Measurements from ENCODE around the gene PCIF1. TPM values are rescaled to one million over a fixed set of nuclear protein-coding genes. Genes with fewer than 3 reads are reported as not detected.

The PCIF1 gene
- total and polyA plus RNA-seq, 9 of the 15 experiments (the other 6 are each of a cell fraction or from before 2014, with no cell fraction given), result 5.8 to 29.4 (median 11.3) TPM

DNA sequence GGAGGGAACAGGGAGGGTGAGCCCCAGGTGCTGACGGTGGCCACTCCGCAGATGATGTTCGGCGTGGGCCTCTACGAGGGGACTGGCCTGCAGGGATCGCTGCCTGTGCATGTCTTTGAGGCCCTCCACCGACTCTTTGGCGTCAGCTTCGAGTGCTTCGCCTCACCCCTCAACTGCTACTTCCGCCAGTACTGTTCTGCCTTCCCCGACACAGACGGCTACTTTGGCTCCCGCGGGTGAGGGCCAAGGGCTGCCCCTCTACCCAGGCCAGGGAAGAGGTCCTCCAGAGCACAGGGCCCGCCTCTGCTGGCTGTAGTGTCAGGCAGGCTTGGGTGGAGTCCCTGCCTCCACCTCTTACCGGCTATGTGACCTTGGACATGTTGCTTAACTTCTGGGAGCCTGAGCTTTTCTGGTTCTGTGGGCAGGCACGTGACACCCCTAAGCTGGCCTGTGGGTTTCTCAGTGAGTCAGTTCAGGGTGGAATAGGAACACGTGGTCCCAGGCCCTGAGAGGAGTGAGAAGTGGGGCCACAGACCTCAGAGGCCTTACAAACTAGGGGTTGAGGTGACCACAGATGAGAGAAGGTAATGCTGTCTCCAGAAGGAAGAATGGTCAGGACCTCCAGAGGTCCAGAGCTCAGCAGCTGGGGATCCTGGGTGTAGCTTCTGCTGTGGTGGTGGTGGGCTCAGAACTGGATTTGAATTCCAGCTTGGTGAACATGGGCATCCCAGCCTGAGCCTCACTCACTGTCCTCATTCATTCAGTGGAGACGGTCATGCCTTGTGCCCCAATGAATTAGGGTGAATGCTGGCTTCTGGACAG, 11.9 kb downstream of the PCIF1 start:
- Histone ChIP-seq H2AFZ (ENCODE audit: low read depth, low read length) (no peak overlapping the region), H3K9me3 (replicated peaks; ENCODE audit: control insufficient read depth, insufficient read depth, low read depth, low read length) (no peaks in the 10 kb centered on the region), H3K79me2 (ENCODE audit: control insufficient read depth, insufficient read depth, low read length) (no peaks in the 10 kb centered on the region), H3K9me1 (ENCODE audit: control insufficient read depth, insufficient read depth, low read length) (peaks cover 8% of the 10 kb centered on the region), H4K20me1 (replicated peaks; ENCODE audit: control insufficient read depth, insufficient read depth, low read length) (peaks cover 13% of the 10 kb centered on the region; the same call in 1 of the 2 replicates), H3K27me3 (ENCODE audit: control insufficient read depth in 2 of 2, insufficient read depth in 2 of 2, low read length in 2 of 2) (no peaks in the 10 kb centered on the region), H3K36me3 (ENCODE audit: control insufficient read depth, insufficient read depth, low read length) (peaks cover 89% of the 10 kb centered on the region), H3K4me2 (ENCODE audit: insufficient read depth, low read length) (no peak overlapping the region), H3K4me3 (no peak overlapping the region), H3K9ac (ENCODE audit: insufficient read depth in 1 of 2, low read depth in 2 of 2, low read length in 2 of 2) (peak overlapping the region in 1 of 2 experiments; percentile 37; a peak in 2 of 4 replicates), H3K27ac (ENCODE audit: extremely low read depth, low read depth, low read length) (peak overlapping the region; percentile 1; the same call in 1 of the 3 replicates), H3K4me1 (replicated peaks in 1 of 2; ENCODE audit: control insufficient read depth in 2 of 2, insufficient read depth in 2 of 2, low read length in 2 of 2) (peaks cover 20 to 44% of the 10 kb centered on the region in 2 experiments)
- 86% methylated on average over 18 of the region's 20 CpGs for WGBS (ENCODE audit: insufficient coverage, low coverage, missing lambda C conversion rate)
- in situ Hi-C loops (cut with MboI) (no loop called here), intact Hi-C loops (cut with micrococcal nuclease) (no loop called here)
- DNase-seq (ENCODE audit: extremely low read depth in 1 of 4, low spot score in 3 of 4) (peak in 1 of 4 experiments; percentile 48), ATAC-seq (no peak), FAIRE-seq (no peak)
- no TSS peak for BruUV-seq (replicated peaks)
- ChIA-PET POLR2A (interaction anchor here (0.8 to 2.4 kb wide), 3 partner anchors 8 to 24 kb away, joined by 4 to 16 read pairs (median 5); partner anchors contain the start of gene PCIF1), CTCF (ENCODE audit: low intra/inter-chr PET ratio) (no interaction called here)
- TF ChIP-seq CEBPG (CRISPR knock-in tag; IDR thresholded peaks at IDR 0.05), result peak; percentile 36; the same call in 1 of the 2 replicates
- peak; percentile 43 to 57; a peak in 3 of 4 replicates for TF ChIP-seq CEBPG (tag; conservative IDR thresholded peaks at IDR 0.05 in 1 of 2, IDR thresholded peaks at IDR 0.05 in 1 of 2)
- TF ChIP-seq, protein P1, sequence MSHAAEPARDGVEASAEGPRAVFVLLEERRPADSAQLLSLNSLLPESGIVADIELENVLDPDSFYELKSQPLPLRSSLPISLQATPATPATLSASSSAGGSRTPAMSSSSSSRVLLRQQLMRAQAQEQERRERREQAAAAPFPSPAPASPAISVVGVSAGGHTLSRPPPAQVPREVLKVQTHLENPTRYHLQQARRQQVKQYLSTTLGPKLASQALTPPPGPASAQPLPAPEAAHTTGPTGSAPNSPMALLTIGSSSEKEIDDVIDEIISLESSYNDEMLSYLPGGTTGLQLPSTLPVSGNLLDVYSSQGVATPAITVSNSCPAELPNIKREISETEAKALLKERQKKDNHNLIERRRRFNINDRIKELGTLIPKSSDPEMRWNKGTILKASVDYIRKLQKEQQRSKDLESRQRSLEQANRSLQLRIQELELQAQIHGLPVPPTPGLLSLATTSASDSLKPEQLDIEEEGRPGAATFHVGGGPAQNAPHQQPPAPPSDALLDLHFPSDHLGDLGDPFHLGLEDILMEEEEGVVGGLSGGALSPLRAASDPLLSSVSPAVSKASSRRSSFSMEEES (CRISPR knock-in tag; IDR thresholded peaks at IDR 0.05), result peak; percentile 61
- TF ChIP-seq C11orf30 (IDR thresholded peaks at IDR 0.05; ENCODE audit: low read depth), result no peak
- TF ChIP-seq, protein P2, sequence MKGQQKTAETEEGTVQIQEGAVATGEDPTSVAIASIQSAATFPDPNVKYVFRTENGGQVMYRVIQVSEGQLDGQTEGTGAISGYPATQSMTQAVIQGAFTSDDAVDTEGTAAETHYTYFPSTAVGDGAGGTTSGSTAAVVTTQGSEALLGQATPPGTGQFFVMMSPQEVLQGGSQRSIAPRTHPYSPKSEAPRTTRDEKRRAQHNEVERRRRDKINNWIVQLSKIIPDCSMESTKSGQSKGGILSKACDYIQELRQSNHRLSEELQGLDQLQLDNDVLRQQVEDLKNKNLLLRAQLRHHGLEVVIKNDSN (CRISPR knock-in tag; IDR thresholded peaks at IDR 0.05), result peak; percentile 84
- TF ChIP-seq, protein P3, sequence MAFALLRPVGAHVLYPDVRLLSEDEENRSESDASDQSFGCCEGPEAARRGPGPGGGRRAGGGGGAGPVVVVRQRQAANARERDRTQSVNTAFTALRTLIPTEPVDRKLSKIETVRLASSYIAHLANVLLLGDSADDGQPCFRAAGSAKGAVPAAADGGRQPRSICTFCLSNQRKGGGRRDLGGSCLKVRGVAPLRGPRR (CRISPR knock-in tag; IDR thresholded peaks at IDR 0.05), result no peak
- TF ChIP-seq, protein P4, sequence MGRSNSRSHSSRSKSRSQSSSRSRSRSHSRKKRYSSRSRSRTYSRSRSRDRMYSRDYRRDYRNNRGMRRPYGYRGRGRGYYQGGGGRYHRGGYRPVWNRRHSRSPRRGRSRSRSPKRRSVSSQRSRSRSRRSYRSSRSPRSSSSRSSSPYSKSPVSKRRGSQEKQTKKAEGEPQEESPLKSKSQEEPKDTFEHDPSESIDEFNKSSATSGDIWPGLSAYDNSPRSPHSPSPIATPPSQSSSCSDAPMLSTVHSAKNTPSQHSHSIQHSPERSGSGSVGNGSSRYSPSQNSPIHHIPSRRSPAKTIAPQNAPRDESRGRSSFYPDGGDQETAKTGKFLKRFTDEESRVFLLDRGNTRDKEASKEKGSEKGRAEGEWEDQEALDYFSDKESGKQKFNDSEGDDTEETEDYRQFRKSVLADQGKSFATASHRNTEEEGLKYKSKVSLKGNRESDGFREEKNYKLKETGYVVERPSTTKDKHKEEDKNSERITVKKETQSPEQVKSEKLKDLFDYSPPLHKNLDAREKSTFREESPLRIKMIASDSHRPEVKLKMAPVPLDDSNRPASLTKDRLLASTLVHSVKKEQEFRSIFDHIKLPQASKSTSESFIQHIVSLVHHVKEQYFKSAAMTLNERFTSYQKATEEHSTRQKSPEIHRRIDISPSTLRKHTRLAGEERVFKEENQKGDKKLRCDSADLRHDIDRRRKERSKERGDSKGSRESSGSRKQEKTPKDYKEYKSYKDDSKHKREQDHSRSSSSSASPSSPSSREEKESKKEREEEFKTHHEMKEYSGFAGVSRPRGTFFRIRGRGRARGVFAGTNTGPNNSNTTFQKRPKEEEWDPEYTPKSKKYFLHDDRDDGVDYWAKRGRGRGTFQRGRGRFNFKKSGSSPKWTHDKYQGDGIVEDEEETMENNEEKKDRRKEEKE (IDR thresholded peaks at IDR 0.05; ENCODE audit: borderline replicate concordance in 1 of 2, control insufficient read depth in 1 of 2, low read depth in 2 of 2, low read length in 1 of 2), result no peak
- TF ChIP-seq PHF20 (IDR thresholded peaks at IDR 0.05; ENCODE audit: partially characterized antibody), result no peak
- no peak for TF ChIP-seq NFATC3 (IDR thresholded peaks at IDR 0.05)
- TF ChIP-seq CEBPB (tag; IDR thresholded peaks at IDR 0.05), result peak; percentile 72

All from K562 (cell line).